ENCODE results near the gene LAD1. TPM values are rescaled to one million over a fixed set of nuclear protein-coding genes. Genes with fewer than 3 reads are reported as not detected.

The LAD1 gene
- total and polyA plus RNA-seq, 4 donors, result 17.8 to 63.8 (median 38.7) TPM

DNA sequence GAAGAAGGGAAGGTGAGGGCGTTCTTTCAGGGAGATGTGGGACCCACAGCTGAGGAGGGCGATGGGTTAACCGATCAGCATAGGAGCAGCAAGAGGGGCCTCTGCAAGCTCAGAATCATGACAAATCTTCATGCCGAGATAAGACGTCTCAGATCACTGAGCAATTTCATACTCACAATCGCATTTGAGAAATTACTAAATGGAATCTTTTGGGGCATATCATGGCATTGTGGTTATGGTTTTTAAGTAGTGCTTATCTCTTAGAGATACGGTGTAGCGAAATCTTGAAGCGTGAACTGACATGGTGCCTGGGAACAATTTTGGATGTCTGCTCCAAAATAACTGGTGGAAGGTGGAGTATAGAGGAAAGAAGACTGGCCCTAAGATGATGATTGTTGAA, 27.8 kb downstream of the LAD1 start:
- no peaks in the 10 kb centered on the region for H3K36me3 ChIP-seq (ENCODE audit: control insufficient read depth in 4 of 4, insufficient read depth in 4 of 4, low read length in 4 of 4)
- WGBS, 2 donors, result 88 to 89% methylated on average over 9 of the region's 9 CpGs
- DNase-seq (no peak), ATAC-seq (ENCODE audit: insufficient read depth, low FRiP score) (no peak)
- H3K4me3 ChIP-seq, result no peak overlapping the region
- no peak overlapping the region for H3K9ac ChIP-seq (ENCODE audit: insufficient read depth in 1 of 2, low read length in 2 of 2)
- H3K9me3 ChIP-seq (ENCODE audit: control insufficient read depth in 4 of 4, insufficient read depth in 3 of 4, low read length in 3 of 4), result no peaks in the 10 kb centered on the region
- H3K27me3 ChIP-seq (ENCODE audit: control insufficient read depth in 3 of 3, insufficient read depth in 3 of 3, low read length in 2 of 3), result peaks cover 0 to 5% (median 5%) of the 10 kb centered on the region in 3 donors
- peaks cover 0 to 4% (median 0%) of the 10 kb centered on the region in 5 donors for H3K4me1 ChIP-seq (ENCODE audit: control insufficient read depth in 5 of 5, insufficient read depth in 5 of 5, low read length in 5 of 5)
- H3K27ac ChIP-seq (ENCODE audit: low read depth in 1 of 2, low read length in 1 of 2), result peak overlapping the region in 1 of 2 donors; percentile 77
- TF ChIP-seq, protein P1, sequence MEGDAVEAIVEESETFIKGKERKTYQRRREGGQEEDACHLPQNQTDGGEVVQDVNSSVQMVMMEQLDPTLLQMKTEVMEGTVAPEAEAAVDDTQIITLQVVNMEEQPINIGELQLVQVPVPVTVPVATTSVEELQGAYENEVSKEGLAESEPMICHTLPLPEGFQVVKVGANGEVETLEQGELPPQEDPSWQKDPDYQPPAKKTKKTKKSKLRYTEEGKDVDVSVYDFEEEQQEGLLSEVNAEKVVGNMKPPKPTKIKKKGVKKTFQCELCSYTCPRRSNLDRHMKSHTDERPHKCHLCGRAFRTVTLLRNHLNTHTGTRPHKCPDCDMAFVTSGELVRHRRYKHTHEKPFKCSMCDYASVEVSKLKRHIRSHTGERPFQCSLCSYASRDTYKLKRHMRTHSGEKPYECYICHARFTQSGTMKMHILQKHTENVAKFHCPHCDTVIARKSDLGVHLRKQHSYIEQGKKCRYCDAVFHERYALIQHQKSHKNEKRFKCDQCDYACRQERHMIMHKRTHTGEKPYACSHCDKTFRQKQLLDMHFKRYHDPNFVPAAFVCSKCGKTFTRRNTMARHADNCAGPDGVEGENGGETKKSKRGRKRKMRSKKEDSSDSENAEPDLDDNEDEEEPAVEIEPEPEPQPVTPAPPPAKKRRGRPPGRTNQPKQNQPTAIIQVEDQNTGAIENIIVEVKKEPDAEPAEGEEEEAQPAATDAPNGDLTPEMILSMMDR (IDR thresholded peaks at IDR 0.05; ENCODE audit: control extremely low read depth, extremely low read depth), result no peak

DNA sequence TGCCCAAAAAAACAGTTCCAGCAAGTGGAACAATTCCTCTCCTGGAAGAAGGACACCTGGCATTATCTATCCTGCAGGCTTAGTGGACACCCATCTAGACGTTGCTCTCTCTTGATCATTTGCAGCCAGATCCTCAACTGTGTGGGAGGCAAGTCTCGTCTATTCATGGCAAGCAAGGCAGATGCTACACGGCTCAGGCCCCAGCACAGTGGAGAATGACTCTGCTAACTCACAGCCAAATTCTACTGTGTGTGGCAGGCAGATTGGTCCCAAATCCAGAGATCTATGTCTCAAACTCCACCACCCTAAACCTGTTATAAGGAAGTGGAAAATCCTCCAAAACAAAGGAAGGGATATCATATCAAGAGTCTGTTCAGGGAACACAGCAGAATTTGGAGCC, 28.6 kb downstream of the LAD1 start:
- ATAC-seq (ENCODE audit: insufficient read depth, low FRiP score) (no peak), DNase-seq (no peak)
- Histone ChIP-seq H3K9me3 (ENCODE audit: control insufficient read depth in 4 of 4, insufficient read depth in 3 of 4, low read length in 3 of 4) (no peaks in the 10 kb centered on the region), H3K36me3 (ENCODE audit: control insufficient read depth in 4 of 4, insufficient read depth in 4 of 4, low read length in 4 of 4) (no peaks in the 10 kb centered on the region), H3K27me3 (ENCODE audit: control insufficient read depth in 3 of 3, insufficient read depth in 3 of 3, low read length in 2 of 3) (peaks cover 0 to 5% (median 2%) of the 10 kb centered on the region in 3 donors), H3K4me1 (ENCODE audit: control insufficient read depth in 5 of 5, insufficient read depth in 5 of 5, low read length in 5 of 5) (no peaks in the 10 kb centered on the region), H3K27ac (ENCODE audit: low read depth in 1 of 2, low read length in 1 of 2) (peak overlapping the region in 1 of 2 donors; percentile 77), H3K9ac (ENCODE audit: insufficient read depth in 1 of 2, low read length in 2 of 2) (no peak overlapping the region), H3K4me3 (no peak overlapping the region)
- 81 to 83% methylated on average over 3 of the region's 3 CpGs for WGBS, 2 donors
- TF ChIP-seq, protein P1 (IDR thresholded peaks at IDR 0.05; ENCODE audit: control extremely low read depth, extremely low read depth), result no peak

DNA sequence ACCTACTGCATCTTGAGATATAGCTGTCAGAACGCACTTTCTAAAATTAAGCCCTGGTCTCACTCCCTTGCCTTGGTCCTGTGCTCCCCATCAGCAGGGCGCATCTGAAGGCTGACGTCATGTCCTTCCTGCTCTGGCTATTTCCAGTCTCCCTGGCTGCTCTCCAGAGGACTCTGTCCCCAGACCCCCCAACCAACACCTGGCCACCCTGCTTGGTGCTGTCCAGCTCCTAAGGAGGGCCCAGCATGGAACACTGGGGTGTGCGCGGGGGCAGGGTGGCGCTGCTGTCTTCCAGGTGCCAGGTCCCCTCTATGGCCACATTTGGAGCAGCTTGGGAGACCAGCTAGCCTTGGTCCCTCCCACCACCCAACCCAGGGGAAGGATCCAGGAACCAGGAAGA, 29.9 kb downstream of the LAD1 start:
- Histone ChIP-seq H3K9ac (ENCODE audit: insufficient read depth in 1 of 2, low read length in 2 of 2) (no peak overlapping the region), H3K36me3 (ENCODE audit: control insufficient read depth in 4 of 4, insufficient read depth in 4 of 4, low read length in 4 of 4) (no peaks in the 10 kb centered on the region), H3K27me3 (ENCODE audit: control insufficient read depth in 3 of 3, insufficient read depth in 3 of 3, low read length in 2 of 3) (peaks cover 0 to 5% (median 2%) of the 10 kb centered on the region in 3 donors), H3K4me1 (ENCODE audit: control insufficient read depth in 5 of 5, insufficient read depth in 5 of 5, low read length in 5 of 5) (no peaks in the 10 kb centered on the region), H3K27ac (ENCODE audit: low read depth in 1 of 2, low read length in 1 of 2) (peak overlapping the region in 1 of 2 donors; percentile 77), H3K4me3 (no peak overlapping the region), H3K9me3 (ENCODE audit: control insufficient read depth in 4 of 4, insufficient read depth in 3 of 4, low read length in 3 of 4) (no peaks in the 10 kb centered on the region)
- 70 to 76% methylated on average over 6 of the region's 6 CpGs for WGBS, 2 donors
- TF ChIP-seq, protein P1 (IDR thresholded peaks at IDR 0.05; ENCODE audit: control extremely low read depth, extremely low read depth), result no peak
- ATAC-seq (ENCODE audit: insufficient read depth, low FRiP score) (no peak), DNase-seq (peak in 1 of 3 donors; percentile 45)

DNA sequence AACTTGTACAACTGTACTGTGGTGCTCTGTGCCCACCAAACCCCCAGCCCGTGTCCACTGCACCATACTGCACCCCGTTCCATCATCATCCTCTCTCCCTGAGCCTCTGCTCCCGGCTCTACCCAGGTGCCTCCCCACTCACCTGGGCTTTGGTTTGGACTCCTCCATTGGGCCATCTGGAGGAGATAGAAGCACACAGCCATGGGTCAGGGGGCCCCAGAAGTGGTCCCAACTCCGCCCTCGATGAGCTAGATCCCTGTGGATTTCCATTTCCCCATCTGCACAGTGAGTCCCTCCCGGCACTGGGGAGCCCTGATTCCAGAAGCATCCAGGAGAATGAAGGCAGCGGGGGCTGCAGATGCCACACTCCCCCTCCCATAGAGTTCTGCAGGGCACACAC, 32.4 kb downstream of the LAD1 start:
- Histone ChIP-seq H3K4me3 (no peak overlapping the region), H3K9ac (ENCODE audit: insufficient read depth in 1 of 2, low read length in 2 of 2) (no peak overlapping the region), H3K4me1 (ENCODE audit: control insufficient read depth in 5 of 5, insufficient read depth in 5 of 5, low read length in 5 of 5) (no peaks in the 10 kb centered on the region), H3K27ac (ENCODE audit: low read depth in 1 of 2, low read length in 1 of 2) (no peak overlapping the region), H3K36me3 (ENCODE audit: control insufficient read depth in 4 of 4, insufficient read depth in 4 of 4, low read length in 4 of 4) (peaks cover 0 to 2% (median 0%) of the 10 kb centered on the region in 4 donors), H3K27me3 (ENCODE audit: control insufficient read depth in 3 of 3, insufficient read depth in 3 of 3, low read length in 2 of 3) (no peaks in the 10 kb centered on the region), H3K9me3 (ENCODE audit: control insufficient read depth in 4 of 4, insufficient read depth in 3 of 4, low read length in 3 of 4) (no peaks in the 10 kb centered on the region)
- TF ChIP-seq, protein P1 (IDR thresholded peaks at IDR 0.05; ENCODE audit: control extremely low read depth, extremely low read depth), result no peak
- 77 to 79% methylated on average over 7 of the region's 7 CpGs for WGBS, 2 donors
- DNase-seq, result no peak
- no peak for ATAC-seq (ENCODE audit: insufficient read depth, low FRiP score)
